GM18517 (cell line): ENCODE results near the gene CUEDC1.
"Not testable (repeated sequence)": the region's sequence is repeated elsewhere in the genome, so short reads cannot be mapped to it uniquely, and the experiment has no call there.

Experiments
- ATAC-seq: cut with Tn5 transposase; IDR thresholded peaks from one replicate; pipeline ENCODE4 v1.9.1; 2021; ENCODE audit warnings: mild to moderate bottlenecking, moderate library complexity; ENCODE audit not compliant: unreplicated experiment

The CUEDC1 gene

DNA sequence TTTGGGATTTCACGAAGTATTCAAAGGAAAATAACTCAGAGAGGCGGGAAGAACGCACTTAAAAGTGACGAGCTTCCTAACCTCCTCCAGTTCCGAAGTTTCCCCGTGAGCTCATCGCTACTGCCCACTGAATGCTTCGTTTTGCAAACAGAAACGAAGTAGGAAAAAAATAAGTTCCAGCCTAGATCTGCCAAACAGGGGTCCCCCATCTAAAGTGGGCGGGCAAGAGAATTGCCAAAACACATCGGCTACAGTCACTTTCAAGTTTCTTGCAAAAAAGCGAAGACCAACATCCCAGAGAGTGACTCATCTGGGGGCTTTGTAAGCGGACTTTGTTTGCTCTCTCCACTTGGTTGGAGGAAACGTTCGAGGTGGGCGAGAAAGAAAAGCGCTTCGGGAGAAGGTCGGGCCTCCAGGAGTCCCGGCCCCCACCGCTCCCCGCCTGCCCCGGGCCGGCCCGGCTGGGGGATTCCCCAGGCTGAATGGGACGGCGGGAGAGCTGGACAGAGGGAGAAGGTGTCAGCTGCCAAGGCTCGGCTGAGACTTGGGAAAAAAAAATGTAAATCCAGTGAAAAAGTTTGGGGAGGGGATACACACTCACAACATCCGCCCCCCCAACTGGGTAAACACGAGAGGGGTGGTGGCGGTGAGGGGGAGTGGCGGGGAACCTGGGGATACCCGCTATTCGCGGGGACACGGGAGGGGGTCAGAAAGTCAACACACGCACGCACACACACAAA is 31.8 kb upstream of the CUEDC1 start:
- ATAC-seq = no peak

DNA sequence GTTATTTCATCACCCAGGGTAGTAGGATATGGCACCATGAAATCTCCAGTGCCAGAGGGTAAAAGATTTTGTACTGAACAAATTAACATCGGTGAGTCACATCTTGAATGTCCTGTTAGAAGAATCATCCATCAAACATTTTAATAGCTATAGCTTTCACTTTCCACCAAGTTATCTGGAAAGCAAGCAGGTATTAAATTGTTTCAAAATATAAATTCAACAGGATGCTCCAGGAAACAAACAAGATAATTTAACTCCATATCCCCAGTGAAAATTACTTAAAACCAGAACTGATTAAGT is 30.4 kb upstream of the CUEDC1 start:
- no peak for ATAC-seq

DNA sequence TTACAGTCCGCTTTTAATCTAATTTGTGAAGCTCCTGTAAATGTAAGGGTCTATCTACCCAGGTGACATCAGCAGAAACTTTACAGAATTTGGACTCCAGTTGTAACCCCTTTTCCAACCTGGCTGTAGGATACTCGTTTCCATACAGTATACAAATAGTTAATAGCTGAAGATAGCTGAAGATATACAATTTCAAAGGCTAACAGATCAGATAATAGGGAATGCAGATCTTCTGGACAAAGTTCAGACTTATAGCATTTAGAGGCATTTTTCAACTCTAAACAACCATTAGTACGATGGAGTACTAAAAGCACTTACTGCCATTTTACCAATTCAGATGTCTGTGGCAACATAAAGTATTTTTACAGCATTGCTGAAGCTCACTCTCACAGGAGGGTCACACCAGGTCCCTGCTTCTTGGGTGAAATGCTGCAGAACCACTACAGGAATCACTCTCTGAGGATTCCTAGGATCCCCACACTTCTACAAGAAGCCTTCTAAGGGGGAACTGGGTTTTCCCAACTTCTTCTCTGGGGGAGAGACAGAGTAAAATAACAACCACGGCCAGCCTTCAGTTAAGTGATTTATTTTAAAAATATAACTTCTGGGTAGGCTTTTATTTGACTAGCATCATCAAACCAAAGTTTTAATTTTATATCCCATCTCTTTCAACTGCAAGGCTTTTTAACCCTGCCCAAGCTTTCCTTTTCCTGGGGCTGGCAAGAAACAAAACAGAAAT is 29.9 kb upstream of the CUEDC1 start:
- ATAC-seq = no peak

DNA sequence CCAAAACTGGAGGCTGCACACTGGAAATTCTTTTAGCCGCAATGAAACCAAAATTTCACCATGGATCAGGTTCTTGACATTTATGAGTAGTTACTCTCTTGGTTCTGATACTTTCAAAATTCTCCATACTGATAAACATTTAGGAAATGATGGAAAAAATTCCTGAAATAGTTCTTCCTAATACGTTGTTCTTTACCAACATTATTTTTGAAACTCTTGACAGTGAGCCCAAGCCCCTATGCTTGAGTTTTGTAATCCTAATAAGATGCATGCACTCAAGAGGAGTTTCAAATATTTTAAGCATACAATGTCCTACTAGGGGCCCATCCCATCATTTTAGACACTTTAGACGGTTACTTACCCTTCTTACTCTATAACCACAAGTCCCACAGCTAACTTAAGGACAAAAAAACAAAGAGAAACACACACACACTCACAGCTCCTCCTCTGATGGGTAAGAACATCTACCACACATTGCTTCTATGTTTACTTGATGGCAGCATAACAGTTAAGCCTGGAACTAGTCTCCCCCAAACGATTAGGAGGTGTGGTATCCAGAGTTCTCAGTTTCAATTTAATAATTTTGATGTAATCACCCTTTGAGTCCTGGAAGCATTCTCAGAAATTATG is 29.2 kb upstream of the CUEDC1 start:
- ATAC-seq = no peak

DNA sequence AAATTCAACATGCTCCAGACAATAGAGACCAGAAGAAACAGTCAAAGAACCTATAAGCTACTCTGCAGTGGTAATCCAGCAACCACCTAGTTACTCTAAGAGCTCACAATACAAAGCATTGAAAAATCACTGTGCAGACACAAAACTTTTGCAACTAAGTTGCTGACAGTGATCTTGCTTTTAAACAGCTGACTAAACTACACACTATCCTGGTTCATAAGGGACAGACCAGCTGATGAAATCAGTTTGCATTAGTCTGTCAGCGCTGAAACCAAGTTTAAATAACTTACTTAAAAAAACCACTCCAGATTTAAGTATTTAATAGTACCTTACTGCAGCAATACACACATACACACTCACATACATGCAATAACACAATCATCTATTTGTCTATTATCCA is 28.2 kb upstream of the CUEDC1 start:
- no peak for ATAC-seq

DNA sequence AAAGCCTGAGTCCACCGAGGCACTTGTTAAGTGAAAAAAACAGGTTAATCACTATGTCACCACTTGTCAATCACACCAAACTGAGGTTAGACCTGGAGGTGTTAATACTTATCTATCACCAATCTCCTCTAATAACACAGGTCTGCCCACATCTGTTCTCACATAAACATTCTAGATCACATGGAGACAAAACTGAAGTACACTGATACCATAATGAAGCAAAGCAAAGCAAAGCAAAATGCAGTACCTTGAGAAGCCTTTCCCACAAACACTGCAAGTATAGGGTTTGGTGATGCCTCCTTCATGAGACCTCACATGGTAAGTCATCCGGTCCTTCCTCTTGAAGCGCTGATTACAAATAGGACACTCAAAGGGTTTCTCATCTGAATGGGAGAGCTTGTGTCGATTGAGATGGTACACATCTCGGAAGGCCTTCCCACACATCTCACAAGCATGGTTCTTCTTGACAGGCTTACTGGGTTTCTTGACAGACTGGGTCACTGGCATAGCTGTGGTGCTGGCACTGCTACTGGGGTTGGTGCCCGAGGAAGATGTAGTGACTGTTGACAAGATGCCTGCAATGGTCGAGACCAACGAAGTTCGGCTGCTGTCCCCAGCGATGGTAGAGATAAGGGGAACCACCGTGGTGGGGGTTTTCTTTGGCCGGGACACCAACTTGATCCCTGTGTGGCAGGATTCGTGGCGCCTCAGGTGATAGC is 27.4 kb upstream of the CUEDC1 start:
- ATAC-seq = no peak

DNA sequence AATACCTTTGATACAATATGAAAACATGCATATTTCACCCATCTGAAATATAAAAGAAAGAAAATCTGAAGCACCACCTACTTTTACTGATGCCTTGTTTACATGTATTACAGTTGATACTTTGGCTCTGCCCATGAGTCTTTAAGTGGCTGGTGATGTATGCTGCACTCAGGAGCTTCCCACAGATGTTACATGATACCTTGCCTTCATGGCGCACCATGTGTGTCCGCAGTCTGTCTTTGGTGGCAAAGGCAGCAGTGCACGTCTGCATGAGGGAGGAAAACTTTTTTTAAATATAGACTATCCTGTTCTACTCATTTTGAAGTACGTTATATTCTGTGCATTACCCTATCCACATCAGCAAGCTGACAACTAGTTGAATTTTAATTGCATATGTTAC is 25.3 kb upstream of the CUEDC1 start:
- ATAC-seq = no peak

GRCh38 chr17:57979076-57979475 is 23.9 kb upstream of the CUEDC1 start:
- ATAC-seq = no peak

- ATAC-seq = no peak
Observed at GRCh38 chr17:57976594-57976993, 21.4 kb upstream of the CUEDC1 start.

- ATAC-seq = no peak
Observed at GRCh38 chr17:57975044-57975443, 19.8 kb upstream of the CUEDC1 start.

DNA sequence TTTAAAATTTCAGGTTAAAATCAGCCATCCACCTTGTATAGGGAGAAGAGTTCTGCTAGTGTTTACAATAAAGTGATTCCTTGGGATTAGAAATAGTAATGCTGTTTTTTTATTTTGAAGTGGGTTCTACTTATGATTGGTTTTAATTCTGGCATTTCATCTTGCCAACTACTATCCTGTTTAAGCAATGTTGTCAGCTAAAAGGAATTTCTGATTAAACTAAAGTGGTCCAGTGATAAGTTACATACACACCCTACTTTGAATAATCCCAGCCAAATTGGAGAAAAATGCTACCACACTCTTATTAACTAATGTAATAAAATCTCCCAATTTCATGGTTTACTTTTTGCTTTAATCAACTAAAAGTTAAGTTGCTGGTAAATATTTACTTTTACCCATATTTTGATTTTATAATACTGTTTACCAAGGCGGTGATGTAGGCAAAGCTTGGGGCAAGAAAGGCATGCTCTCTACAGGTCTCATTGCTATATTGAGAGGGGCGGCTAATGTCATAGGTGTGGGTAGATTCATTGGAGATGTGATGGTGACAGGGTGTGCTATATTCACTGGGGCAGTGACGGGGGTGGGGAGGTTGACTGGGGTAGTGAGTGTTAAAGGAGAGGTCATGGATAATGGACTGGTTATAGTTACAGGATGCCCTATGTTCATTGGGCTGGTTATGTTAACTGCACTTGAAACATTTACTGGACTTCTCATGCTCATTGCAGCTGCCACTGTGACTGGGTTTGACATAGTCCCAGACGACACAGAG is 19.0 kb upstream of the CUEDC1 start:
- ATAC-seq = not testable (repeated sequence)

- no peak for ATAC-seq
Observed at GRCh38 chr17:57972151-57972550, 16.9 kb upstream of the CUEDC1 start.

DNA sequence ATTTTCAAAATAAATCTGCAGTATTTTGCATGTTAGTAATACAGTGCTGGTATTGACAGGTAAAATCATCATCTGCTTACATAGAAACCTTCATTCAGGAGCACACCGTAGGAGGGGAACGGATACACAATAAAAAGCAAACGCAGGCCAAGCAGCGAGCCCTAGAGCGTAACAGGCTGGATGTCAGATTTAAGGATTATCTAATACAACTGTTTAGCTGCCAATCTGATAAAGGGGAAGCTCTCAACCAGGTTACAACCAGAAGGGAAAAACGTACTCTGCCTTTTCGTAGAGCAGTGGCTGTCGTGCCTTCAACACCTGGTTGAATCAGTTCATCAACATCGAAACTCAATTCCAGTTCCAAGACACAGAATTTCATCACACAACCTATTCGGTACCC is 16.4 kb upstream of the CUEDC1 start:
- ATAC-seq = no peak

- ATAC-seq = no peak
Observed at GRCh38 chr17:57970710-57971109, 15.5 kb upstream of the CUEDC1 start.

- no peak for ATAC-seq
Observed at GRCh38 chr17:57968456-57968855, 13.2 kb upstream of the CUEDC1 start.

GRCh38 chr17:57966875-57967274 is 11.7 kb upstream of the CUEDC1 start:
- no peak for ATAC-seq

- ATAC-seq = no peak
Observed at GRCh38 chr17:57966246-57966645, 11.0 kb upstream of the CUEDC1 start.

DNA sequence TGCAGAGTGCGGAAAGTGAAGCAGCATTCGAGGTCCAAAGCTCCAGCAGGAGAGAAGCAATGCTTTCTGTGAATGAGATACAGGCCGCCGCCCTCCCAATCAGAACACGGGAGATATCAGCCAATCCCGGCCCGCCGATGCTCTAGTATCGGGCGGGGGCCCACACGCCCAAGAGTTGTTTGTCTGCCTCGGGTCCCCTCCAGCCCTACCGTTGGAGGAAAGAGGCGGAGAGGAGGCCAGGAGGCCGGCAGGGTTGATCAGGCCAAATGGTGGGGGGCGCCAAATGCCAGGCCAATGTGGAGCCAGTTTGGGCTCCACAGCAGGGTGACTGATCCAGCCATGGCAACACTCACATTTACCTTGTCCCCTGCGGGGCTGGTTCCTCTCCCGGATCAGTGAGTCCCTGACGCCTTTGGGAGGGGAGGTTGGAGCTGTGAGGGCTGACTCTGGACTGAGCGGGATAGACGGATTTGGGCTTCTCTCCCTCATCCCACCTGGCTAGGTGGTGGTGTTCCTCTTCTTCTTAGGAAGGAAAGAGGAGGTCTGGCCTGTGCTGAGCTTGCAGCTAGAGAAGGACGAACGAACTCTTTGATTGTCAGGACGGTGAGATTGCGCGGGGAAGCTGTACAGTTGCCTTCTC is 10.4 kb upstream of the CUEDC1 start:
- no peak for ATAC-seq

- ATAC-seq = no peak
Observed at GRCh38 chr17:57963149-57963511, 7.9 kb upstream of the CUEDC1 start.
